Measurements from ENCODE around the gene PCID2.

PCID2 gene

GRCh38 chr13:113151745-113152690, 56.5 kb downstream of the PCID2 start:
- no peak overlapping the region for H3K23ac ChIP-seq (ENCODE audit: low read length in 2 of 2)

GRCh38 chr13:113150550-113151365, 57.7 kb downstream of the PCID2 start:
- Histone ChIP-seq H2AFZ (ENCODE audit: low read depth, low read length) (no peak overlapping the region), H3K23ac (ENCODE audit: low read length in 2 of 2) (no peak overlapping the region), H4K8ac (ENCODE audit: low read length) (no peak overlapping the region), H3K9me3 (ENCODE audit: control insufficient read depth, low read length) (no peaks in the 10 kb centered on the region), H3K4me3 (ENCODE audit: insufficient read depth in 1 of 2, low read depth in 1 of 2, low read length in 2 of 2) (no peak overlapping the region), H3K4ac (ENCODE audit: low read depth in 1 of 2, low read length in 2 of 2) (no peak overlapping the region), H3K27ac (ENCODE audit: low read length, poor library complexity, severe bottlenecking) (no peak overlapping the region), H3K4me2 (ENCODE audit: low read length, poor library complexity, severe bottlenecking) (no peak overlapping the region), H3K9ac (ENCODE audit: low read length) (no peak overlapping the region), H2BK120ac (ENCODE audit: low read depth, low read length) (no peak overlapping the region), H3K14ac (ENCODE audit: low read length in 2 of 2) (no peak overlapping the region), H2AK5ac (ENCODE audit: low read length, severe bottlenecking) (no peak overlapping the region), H2BK5ac (ENCODE audit: low read depth, low read length, poor library complexity, severe bottlenecking) (no peak overlapping the region), H2BK15ac (ENCODE audit: low read depth, poor library complexity, severe bottlenecking) (no peak overlapping the region), H3K4me1 (ENCODE audit: control insufficient read depth, insufficient read depth, low read depth, low read length) (peaks cover 16% of the 10 kb centered on the region), H2BK12ac (ENCODE audit: low read length in 2 of 2) (no peak overlapping the region), H3K36me3 (ENCODE audit: control insufficient read depth in 1 of 2, insufficient read depth in 2 of 2, low read depth in 1 of 2, low read length in 2 of 2) (no peaks in the 10 kb centered on the region), H3K27me3 (ENCODE audit: control insufficient read depth in 1 of 2, insufficient read depth in 1 of 2, low read length in 2 of 2) (peaks cover 0 to 5% of the 10 kb centered on the region in 2 experiments), H3K79me1 (replicated peaks; ENCODE audit: low read length, poor library complexity, severe bottlenecking) (no peaks in the 10 kb centered on the region), H4K91ac (ENCODE audit: low read length) (no peak overlapping the region), H3K18ac (ENCODE audit: low read depth in 1 of 2, low read length in 2 of 2) (no peak overlapping the region)
- WGBS: 92% methylated on average over 30 of the region's 31 CpGs
- DNase-seq: no peak

More at GRCh38 chr13:113151745-113152690, 56.5 kb downstream of the PCID2 start:
- DNase-seq: peak; percentile 71
- peak overlapping the region; percentile 20 to 75 for H3K4me3 ChIP-seq (ENCODE audit: insufficient read depth in 1 of 2, low read depth in 1 of 2, low read length in 2 of 2)
- peak overlapping the region; percentile 57 for H2BK120ac ChIP-seq (ENCODE audit: low read depth, low read length)
- peak overlapping the region; percentile 63 for H2BK15ac ChIP-seq (ENCODE audit: low read depth, poor library complexity, severe bottlenecking)
- H3K14ac ChIP-seq (ENCODE audit: low read length in 2 of 2): no peak overlapping the region
- H3K18ac ChIP-seq (ENCODE audit: low read depth in 1 of 2, low read length in 2 of 2): peak overlapping the region; percentile 75 to 78
- H4K8ac ChIP-seq (ENCODE audit: low read length): peak overlapping the region; percentile 69
- no peak overlapping the region for H2BK5ac ChIP-seq (ENCODE audit: low read depth, low read length, poor library complexity, severe bottlenecking)
- H3K27ac ChIP-seq (ENCODE audit: low read length, poor library complexity, severe bottlenecking): no peak overlapping the region
- peak overlapping the region; percentile 53 for H2AK5ac ChIP-seq (ENCODE audit: low read length, severe bottlenecking)
- peaks cover 16% of the 10 kb centered on the region for H3K4me1 ChIP-seq (ENCODE audit: control insufficient read depth, insufficient read depth, low read depth, low read length)
- H2AFZ ChIP-seq (ENCODE audit: low read depth, low read length): no peak overlapping the region
- H3K27me3 ChIP-seq (ENCODE audit: control insufficient read depth in 1 of 2, insufficient read depth in 1 of 2, low read length in 2 of 2): peaks cover 0 to 2% of the 10 kb centered on the region in 2 experiments
- H3K4me2 ChIP-seq (ENCODE audit: low read length, poor library complexity, severe bottlenecking): peak overlapping the region; percentile 48
- no peaks in the 10 kb centered on the region for H3K9me3 ChIP-seq (ENCODE audit: control insufficient read depth, low read length)
- peak overlapping the region; percentile 7 to 61 for H2BK12ac ChIP-seq (ENCODE audit: low read length in 2 of 2)
- 71% methylated on average over 26 of the region's 28 CpGs for WGBS
- H3K9ac ChIP-seq (ENCODE audit: low read length): peak overlapping the region; percentile 93
- H3K4ac ChIP-seq (ENCODE audit: low read depth in 1 of 2, low read length in 2 of 2): peak overlapping the region; percentile 65 to 71
- H3K79me1 ChIP-seq (replicated peaks; ENCODE audit: low read length, poor library complexity, severe bottlenecking): no peaks in the 10 kb centered on the region
- H4K91ac ChIP-seq (ENCODE audit: low read length): peak overlapping the region; percentile 6
- no peaks in the 10 kb centered on the region for H3K36me3 ChIP-seq (ENCODE audit: control insufficient read depth in 1 of 2, insufficient read depth in 2 of 2, low read depth in 1 of 2, low read length in 2 of 2)

- Histone ChIP-seq H3K27ac (ENCODE audit: low read length, poor library complexity, severe bottlenecking) (no peak overlapping the region), H3K36me3 (ENCODE audit: control insufficient read depth in 1 of 2, insufficient read depth in 2 of 2, low read depth in 1 of 2, low read length in 2 of 2) (no peaks in the 10 kb centered on the region), H2AFZ (ENCODE audit: low read depth, low read length) (no peak overlapping the region), H3K79me1 (replicated peaks; ENCODE audit: low read length, poor library complexity, severe bottlenecking) (no peaks in the 10 kb centered on the region), H3K4me2 (ENCODE audit: low read length, poor library complexity, severe bottlenecking) (no peak overlapping the region), H2BK5ac (ENCODE audit: low read depth, low read length, poor library complexity, severe bottlenecking) (no peak overlapping the region), H2BK120ac (ENCODE audit: low read depth, low read length) (no peak overlapping the region), H3K14ac (ENCODE audit: low read length in 2 of 2) (no peak overlapping the region), H3K9ac (ENCODE audit: low read length) (no peak overlapping the region), H4K8ac (ENCODE audit: low read length) (no peak overlapping the region), H3K9me3 (ENCODE audit: control insufficient read depth, low read length) (no peaks in the 10 kb centered on the region), H2BK15ac (ENCODE audit: low read depth, poor library complexity, severe bottlenecking) (no peak overlapping the region), H2BK12ac (ENCODE audit: low read length in 2 of 2) (no peak overlapping the region), H4K91ac (ENCODE audit: low read length) (no peak overlapping the region), H2AK5ac (ENCODE audit: low read length, severe bottlenecking) (no peak overlapping the region), H3K18ac (ENCODE audit: low read depth in 1 of 2, low read length in 2 of 2) (no peak overlapping the region), H3K4ac (ENCODE audit: low read depth in 1 of 2, low read length in 2 of 2) (no peak overlapping the region), H3K4me3 (ENCODE audit: insufficient read depth in 1 of 2, low read depth in 1 of 2, low read length in 2 of 2) (no peak overlapping the region), H3K27me3 (ENCODE audit: control insufficient read depth in 1 of 2, insufficient read depth in 1 of 2, low read length in 2 of 2) (peaks cover 0 to 5% of the 10 kb centered on the region in 2 experiments), H3K23ac (ENCODE audit: low read length in 2 of 2) (no peak overlapping the region), H3K4me1 (ENCODE audit: control insufficient read depth, insufficient read depth, low read depth, low read length) (peaks cover 16% of the 10 kb centered on the region)
- WGBS: 91% methylated on average over 26 of the region's 26 CpGs
- DNase-seq: no peak
Observed at GRCh38 chr13:113149711-113150549, 58.5 kb downstream of the PCID2 start.

Measured in mesenchymal stem cell (in vitro differentiated cells and primary cell).